ENCODE data around the gene ZDHHC11B.
"Not testable (repeated sequence)": the region's sequence is repeated elsewhere in the genome, so short reads cannot be mapped to it uniquely, and the experiment has no call there.

Gene ZDHHC11B

GRCh38 chr5:756865-757345 is 27.6 kb downstream of the ZDHHC11B start:
- no peak for DNase-seq (ENCODE audit: low read depth in 1 of 2, low spot score in 1 of 2)

- DNase-seq (ENCODE audit: low read depth in 1 of 2, low spot score in 1 of 2), result no peak
These were observed 28.4 kb downstream of the ZDHHC11B start for GRCh38 chr5:756171-756570.

- not testable (repeated sequence) for DNase-seq (ENCODE audit: low read depth in 1 of 2, low spot score in 1 of 2)
These were observed 30.3 kb downstream of the ZDHHC11B start for GRCh38 chr5:754143-754632.

GRCh38 chr5:753567-754142 is 30.9 kb downstream of the ZDHHC11B start:
- not testable (repeated sequence) for DNase-seq (ENCODE audit: low read depth in 1 of 2, low spot score in 1 of 2)

GRCh38 chr5:752532-753115 is 31.9 kb downstream of the ZDHHC11B start:
- not testable (repeated sequence) for DNase-seq (ENCODE audit: low read depth in 1 of 2, low spot score in 1 of 2)

GRCh38 chr5:751992-752391 is 32.5 kb downstream of the ZDHHC11B start:
- DNase-seq (ENCODE audit: low read depth in 1 of 2, low spot score in 1 of 2), result not testable (repeated sequence)

GRCh38 chr5:751496-751895 is 33.0 kb downstream of the ZDHHC11B start:
- no peak for DNase-seq (ENCODE audit: low read depth in 1 of 2, low spot score in 1 of 2)

- not testable (repeated sequence) for DNase-seq (ENCODE audit: low read depth in 1 of 2, low spot score in 1 of 2)
These were observed 34.3 kb downstream of the ZDHHC11B start for GRCh38 chr5:750226-750625.

GRCh38 chr5:749101-749670 is 35.3 kb downstream of the ZDHHC11B start:
- no peak for DNase-seq (ENCODE audit: low read depth in 1 of 2, low spot score in 1 of 2)

GRCh38 chr5:748011-748980 is 36.2 kb downstream of the ZDHHC11B start:
- DNase-seq (ENCODE audit: low read depth in 1 of 2, low spot score in 1 of 2), result not testable (repeated sequence)

- DNase-seq (ENCODE audit: low read depth in 1 of 2, low spot score in 1 of 2), result not testable (repeated sequence)
These were observed 37.2 kb downstream of the ZDHHC11B start for GRCh38 chr5:747303-747844.

- DNase-seq (ENCODE audit: low read depth in 1 of 2, low spot score in 1 of 2), result no peak
These were observed 38.2 kb downstream of the ZDHHC11B start for GRCh38 chr5:746258-746761.

- not testable (repeated sequence) for DNase-seq (ENCODE audit: low read depth in 1 of 2, low spot score in 1 of 2)
These were observed 39.0 kb downstream of the ZDHHC11B start for GRCh38 chr5:745272-746142.

GRCh38 chr5:743696-744404 is 40.7 kb downstream of the ZDHHC11B start:
- not testable (repeated sequence) for DNase-seq (ENCODE audit: low read depth in 1 of 2, low spot score in 1 of 2)

GRCh38 chr5:742276-742675 is 42.3 kb downstream of the ZDHHC11B start:
- not testable (repeated sequence) for DNase-seq (ENCODE audit: low read depth in 1 of 2, low spot score in 1 of 2)

GRCh38 chr5:734145-734544 is 50.4 kb downstream of the ZDHHC11B start:
- DNase-seq (ENCODE audit: low read depth in 1 of 2, low spot score in 1 of 2), result not testable (repeated sequence)

- not testable (repeated sequence) for DNase-seq (ENCODE audit: low read depth in 1 of 2, low spot score in 1 of 2)
These were observed 51.6 kb downstream of the ZDHHC11B start for GRCh38 chr5:732754-733454.

- DNase-seq (ENCODE audit: low read depth in 1 of 2, low spot score in 1 of 2), result not testable (repeated sequence)
These were observed 55.3 kb downstream of the ZDHHC11B start for GRCh38 chr5:729225-729624.

All from activated CD4-positive, alpha-beta T cell treated with anti-CD3 and anti-CD28 coated beads, Interleukin-2, amount 50 U/mL, for 24 hours (primary cell).